Measurements from ENCODE around the gene EDAR. TPM values are rescaled to one million over a fixed set of nuclear protein-coding genes. Genes with fewer than 3 reads are reported as not detected.

Gene EDAR
- total RNA-seq, 1 donor from 2014 or later = not detected

DNA sequence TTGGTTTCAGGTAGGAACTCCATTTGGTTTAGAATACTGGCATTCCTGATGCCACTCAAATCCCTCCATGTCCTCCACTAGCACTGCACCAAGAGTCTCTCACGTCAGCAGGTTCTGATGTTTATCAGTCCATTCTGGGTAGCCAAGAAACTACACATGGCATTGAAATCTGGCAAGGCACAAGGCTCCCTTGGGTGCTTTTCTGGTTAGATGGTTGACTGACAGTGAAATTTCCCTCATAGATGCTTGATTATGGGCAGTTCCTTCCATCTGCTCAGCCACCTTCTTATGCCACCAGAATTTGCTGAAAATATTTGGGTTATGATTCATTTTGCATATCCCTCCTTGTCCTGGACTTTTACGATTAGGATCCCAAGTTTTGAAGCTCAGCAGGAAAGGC is 32.6 kb downstream of the EDAR start:
- no peaks in the 10 kb centered on the region for H3K4me1 Mint-ChIP-seq (ENCODE audit: low read depth)
- TF ChIP-seq CTCF (IDR thresholded peaks at IDR 0.05) = no peak
- no peak for DNase-seq (ENCODE audit: low spot score)
- peaks cover 20% of the 10 kb centered on the region for H3K27me3 Mint-ChIP-seq (ENCODE audit: low read depth)
- no peak overlapping the region for H3K27ac Mint-ChIP-seq (ENCODE audit: unreplicated experiment)
- H3K4me3 Mint-ChIP-seq (ENCODE audit: unreplicated experiment) = no peak overlapping the region
- H3K9me3 Mint-ChIP-seq (ENCODE audit: low read depth) = peaks cover 20% of the 10 kb centered on the region
- H3K36me3 Mint-ChIP-seq (ENCODE audit: low read depth) = peaks cover 18% of the 10 kb centered on the region

DNA sequence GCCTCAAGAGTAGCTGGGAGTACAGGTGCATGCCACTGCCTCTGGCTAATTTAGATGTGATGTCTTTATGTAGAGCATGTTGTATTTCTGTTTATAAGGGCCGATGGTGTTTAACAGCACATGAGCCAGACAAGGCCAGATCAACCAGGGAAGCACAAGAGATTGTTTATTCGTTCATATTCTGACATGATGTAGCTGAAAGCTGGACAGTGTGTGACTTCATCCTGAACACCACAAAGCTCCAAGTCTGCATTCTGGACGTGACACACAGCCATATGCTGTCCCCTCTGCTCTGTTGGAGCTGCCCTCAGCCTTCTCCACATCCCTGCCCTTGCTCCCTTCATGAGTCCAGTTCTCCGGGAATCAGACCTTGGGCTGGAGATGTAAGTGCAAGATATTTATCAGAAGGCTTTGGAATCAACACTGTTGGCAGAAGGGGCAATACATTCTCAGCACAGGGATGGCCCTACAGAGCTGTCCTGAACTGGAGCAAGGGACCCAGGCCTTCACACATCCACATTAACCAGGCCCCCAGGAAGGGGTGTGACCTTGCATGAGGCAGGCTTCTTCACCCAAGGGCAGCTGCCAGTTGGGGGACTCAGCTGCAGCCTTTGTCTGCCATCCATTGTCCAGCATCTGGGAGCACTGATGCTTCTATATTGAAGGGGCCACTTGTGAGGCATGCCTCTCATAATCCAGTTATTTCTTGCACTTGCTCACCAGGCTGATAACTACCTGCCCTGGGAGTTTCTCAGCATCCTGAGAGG is 38.5 kb downstream of the EDAR start:
- Mint-ChIP-seq H3K4me3 (ENCODE audit: unreplicated experiment) (no peak overlapping the region), H3K9me3 (ENCODE audit: low read depth) (peaks cover 34% of the 10 kb centered on the region), H3K27me3 (ENCODE audit: low read depth) (peaks cover 13% of the 10 kb centered on the region), H3K4me1 (ENCODE audit: low read depth) (peaks cover 16% of the 10 kb centered on the region), H3K27ac (ENCODE audit: unreplicated experiment) (peak overlapping the region; percentile 12), H3K36me3 (ENCODE audit: low read depth) (peaks cover 17% of the 10 kb centered on the region)
- DNase-seq (ENCODE audit: low spot score) = no peak
- TF ChIP-seq CTCF (IDR thresholded peaks at IDR 0.05) = no peak

- DNase-seq (ENCODE audit: low spot score) = no peak
- H3K4me3 Mint-ChIP-seq (ENCODE audit: unreplicated experiment) = no peak overlapping the region
- peaks cover 34% of the 10 kb centered on the region for H3K9me3 Mint-ChIP-seq (ENCODE audit: low read depth)
- peak overlapping the region; percentile 80 for H3K27ac Mint-ChIP-seq (ENCODE audit: unreplicated experiment)
- no peak for TF ChIP-seq CTCF (IDR thresholded peaks at IDR 0.05)
- peaks cover 13% of the 10 kb centered on the region for H3K27me3 Mint-ChIP-seq (ENCODE audit: low read depth)
- peaks cover 18% of the 10 kb centered on the region for H3K4me1 Mint-ChIP-seq (ENCODE audit: low read depth)
- peaks cover 17% of the 10 kb centered on the region for H3K36me3 Mint-ChIP-seq (ENCODE audit: low read depth)
Observed at GRCh38 chr2:108949316-108950239, 39.4 kb downstream of the EDAR start.

DNA sequence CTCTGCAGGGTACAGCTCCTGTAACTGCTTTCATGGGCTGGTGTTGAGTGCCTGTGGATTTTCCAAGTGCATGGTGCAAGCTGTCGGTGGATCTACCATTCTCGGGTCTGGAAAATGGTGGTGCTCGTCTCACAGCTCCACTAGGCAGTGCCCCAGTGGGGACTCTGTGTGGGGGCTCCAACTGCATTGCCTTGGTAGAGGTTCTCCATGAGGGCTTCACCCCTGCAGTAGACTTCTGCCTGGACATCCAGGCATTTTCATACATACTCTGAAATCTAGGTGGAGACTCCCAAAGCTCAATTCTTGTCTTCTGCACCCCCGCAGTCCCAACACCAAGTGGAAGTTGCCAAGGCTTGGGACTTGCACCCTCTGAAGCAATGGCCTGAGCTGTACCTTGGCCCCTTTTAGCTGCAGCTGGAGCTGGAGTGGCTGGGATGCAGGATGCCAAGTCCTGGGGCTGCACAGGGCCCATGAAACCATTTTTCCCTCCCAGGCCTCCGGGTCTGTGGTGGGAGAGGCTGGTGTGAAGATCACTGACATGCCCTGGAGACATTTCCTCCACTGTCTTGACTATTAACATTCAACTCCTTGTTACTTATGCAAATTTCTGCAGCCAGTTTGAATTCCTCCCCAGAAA is 41.6 kb downstream of the EDAR start:
- H3K27me3 Mint-ChIP-seq (ENCODE audit: low read depth) = peaks cover 11% of the 10 kb centered on the region
- H3K27ac Mint-ChIP-seq (ENCODE audit: unreplicated experiment) = no peak overlapping the region
- H3K9me3 Mint-ChIP-seq (ENCODE audit: low read depth) = peaks cover 23% of the 10 kb centered on the region
- H3K4me1 Mint-ChIP-seq (ENCODE audit: low read depth) = peaks cover 26% of the 10 kb centered on the region
- DNase-seq (ENCODE audit: low spot score) = no peak
- no peak for TF ChIP-seq CTCF (IDR thresholded peaks at IDR 0.05)
- peaks cover 10% of the 10 kb centered on the region for H3K36me3 Mint-ChIP-seq (ENCODE audit: low read depth)
- no peak overlapping the region for H3K4me3 Mint-ChIP-seq (ENCODE audit: unreplicated experiment)

DNA sequence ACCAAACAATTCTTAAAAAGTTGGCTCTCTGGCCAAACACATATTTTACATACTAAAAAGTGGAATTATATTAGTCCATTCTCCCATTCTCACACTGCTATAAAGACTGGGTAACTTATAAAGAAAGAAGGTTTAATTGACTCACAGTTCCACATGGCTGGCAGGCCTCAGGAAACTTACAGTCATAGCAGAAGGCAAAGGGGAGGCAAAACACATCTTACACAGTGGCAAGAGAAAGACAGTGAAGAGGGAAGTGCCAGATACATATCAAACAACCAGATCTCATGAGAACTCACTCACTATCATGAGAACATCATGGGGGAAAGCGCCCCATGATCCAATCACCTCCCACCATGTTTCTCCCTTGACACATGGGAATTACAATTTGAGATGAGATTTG is 42.6 kb downstream of the EDAR start:
- Mint-ChIP-seq H3K27me3 (ENCODE audit: low read depth) (peaks cover 8% of the 10 kb centered on the region), H3K4me1 (ENCODE audit: low read depth) (peaks cover 26% of the 10 kb centered on the region), H3K36me3 (ENCODE audit: low read depth) (peaks cover 1% of the 10 kb centered on the region), H3K27ac (ENCODE audit: unreplicated experiment) (peak overlapping the region; percentile 49), H3K9me3 (ENCODE audit: low read depth) (peaks cover 15% of the 10 kb centered on the region), H3K4me3 (ENCODE audit: unreplicated experiment) (no peak overlapping the region)
- no peak for DNase-seq (ENCODE audit: low spot score)
- TF ChIP-seq CTCF (IDR thresholded peaks at IDR 0.05) = no peak

Data from chondrocyte (in vitro differentiated cells).